Trophoblast cell (in vitro differentiated cells and primary cell): ENCODE data around the gene NOTCH3.

ENCODE experiments used
- DNase-seq, 2 donors: peaks; one replicate each; pipeline ENCODE4 v3.0.0-alpha.2; 2016
- H2AFZ ChIP-seq: 2 replicates; pipeline ENCODE4 v1.6.1; 2013; ENCODE audit warnings: low read length, moderate library complexity, mild to moderate bottlenecking; ENCODE audit not compliant: insufficient read depth, poor library complexity
- H2AK5ac ChIP-seq: 2 replicates; pipeline ENCODE4 v1.6.1; 2013; ENCODE audit warnings: mild to moderate bottlenecking, low read length
- H2BK120ac ChIP-seq: 2 replicates; pipeline ENCODE4 v1.6.1; 2013; ENCODE audit warnings: low read length, mild to moderate bottlenecking, moderate library complexity; ENCODE audit not compliant: insufficient read depth, poor library complexity
- H2BK12ac ChIP-seq: 2 replicates; pipeline ENCODE4 v1.6.1; 2013; ENCODE audit warnings: mild to moderate bottlenecking, low read length, moderate library complexity
- H2BK5ac ChIP-seq: 2 replicates; pipeline ENCODE4 v1.6.1; 2013; ENCODE audit warnings: low read length, low read depth, moderate library complexity, mild to moderate bottlenecking; ENCODE audit not compliant: poor library complexity
- H3K14ac ChIP-seq: 2 replicates; pipeline ENCODE4 v1.6.1; 2013; ENCODE audit warnings: mild to moderate bottlenecking, low read length
- H3K18ac ChIP-seq: 2 replicates; pipeline ENCODE4 v1.6.1; 2013; ENCODE audit warnings: mild to moderate bottlenecking, low read length
- H3K23ac ChIP-seq: 2 replicates; pipeline ENCODE4 v1.6.1; 2013; ENCODE audit warnings: low read length
- H3K27ac ChIP-seq: 2 replicates; pipeline ENCODE4 v1.5.1; 2013; ENCODE audit warnings: low read depth, mild to moderate bottlenecking, inconsistent platforms, low read length, moderate library complexity
- H3K27me3 ChIP-seq: 2 replicates; pipeline ENCODE4 v1.6.1; 2013; ENCODE audit warnings: inconsistent platforms, mild to moderate bottlenecking, low read length, moderate library complexity; ENCODE audit not compliant: insufficient read depth
- H3K36me3 ChIP-seq, 2 experiments: 1 replicate in 1 of 2; 2 replicates in 1 of 2; pipeline ENCODE4 v1.6.1; 2013; ENCODE audit warnings: low read length in 2 of 2, mild to moderate bottlenecking in 2 of 2, moderate library complexity in 1 of 2; ENCODE audit not compliant: insufficient read depth in 2 of 2, control insufficient read depth in 1 of 2
- H3K4ac ChIP-seq: 2 replicates; pipeline ENCODE4 v1.6.1; 2013; ENCODE audit warnings: low read depth, mild to moderate bottlenecking, low read length, moderate library complexity
- H3K4me1 ChIP-seq, 2 experiments: 1 replicate in 1 of 2; 2 replicates in 1 of 2; pipeline ENCODE4 v1.6.1; 2013; ENCODE audit warnings: low read length in 2 of 2, mild to moderate bottlenecking in 2 of 2, moderate library complexity in 1 of 2; ENCODE audit not compliant: insufficient read depth in 2 of 2, control insufficient read depth in 1 of 2
- H3K4me2 ChIP-seq: 2 replicates; pipeline ENCODE4 v1.6.1; 2013; ENCODE audit warnings: inconsistent platforms, mild to moderate bottlenecking, low read length, moderate library complexity
- H3K4me3 ChIP-seq: 2 replicates; pipeline ENCODE4 v1.5.1; 2013; ENCODE audit warnings: mild to moderate bottlenecking, low read depth, low read length, inconsistent platforms
- H3K79me1 ChIP-seq: one replicate; pipeline ENCODE4 v1.6.1; 2013; ENCODE audit warnings: low read length
- H3K79me2 ChIP-seq: 2 replicates; pipeline ENCODE4 v1.6.1; 2013; ENCODE audit warnings: low read length, mild to moderate bottlenecking; ENCODE audit not compliant: control insufficient read depth, insufficient read depth, poor library complexity
- H3K9ac ChIP-seq: 2 replicates; pipeline ENCODE4 v1.6.1; 2013; ENCODE audit warnings: mild to moderate bottlenecking, low read length
- H3K9me3 ChIP-seq: 2 replicates; pipeline ENCODE4 v1.6.1; 2013; ENCODE audit warnings: low read depth, mild to moderate bottlenecking, control low read depth, inconsistent platforms, low read length; ENCODE audit not compliant: insufficient read depth
- H4K12ac ChIP-seq: 2 replicates; pipeline ENCODE4 v1.6.1; 2013; ENCODE audit warnings: low read depth, mild to moderate bottlenecking, low read length, moderate library complexity
- H4K8ac ChIP-seq: 2 replicates; pipeline ENCODE4 v1.6.1; 2013; ENCODE audit warnings: low read depth, mild to moderate bottlenecking, low read length, moderate library complexity
- H4K91ac ChIP-seq: one replicate; pipeline ENCODE4 v1.6.1; 2013; ENCODE audit warnings: low read depth, mild to moderate bottlenecking, low read length, moderate library complexity
- WGBS: extraction: QIAGEN DNeasy Blood & Tissue Kit; methylation state at CpG from one replicate; pipeline ENCODE4 v1.1.7; 2013; ENCODE audit warnings: missing lambda C conversion rate; ENCODE audit not compliant: insufficient read length, insufficient coverage; ENCODE audit errors: extremely low coverage; 5-methylcytosine and 5-hydroxymethylcytosine counted together

Gene NOTCH3

DNA sequence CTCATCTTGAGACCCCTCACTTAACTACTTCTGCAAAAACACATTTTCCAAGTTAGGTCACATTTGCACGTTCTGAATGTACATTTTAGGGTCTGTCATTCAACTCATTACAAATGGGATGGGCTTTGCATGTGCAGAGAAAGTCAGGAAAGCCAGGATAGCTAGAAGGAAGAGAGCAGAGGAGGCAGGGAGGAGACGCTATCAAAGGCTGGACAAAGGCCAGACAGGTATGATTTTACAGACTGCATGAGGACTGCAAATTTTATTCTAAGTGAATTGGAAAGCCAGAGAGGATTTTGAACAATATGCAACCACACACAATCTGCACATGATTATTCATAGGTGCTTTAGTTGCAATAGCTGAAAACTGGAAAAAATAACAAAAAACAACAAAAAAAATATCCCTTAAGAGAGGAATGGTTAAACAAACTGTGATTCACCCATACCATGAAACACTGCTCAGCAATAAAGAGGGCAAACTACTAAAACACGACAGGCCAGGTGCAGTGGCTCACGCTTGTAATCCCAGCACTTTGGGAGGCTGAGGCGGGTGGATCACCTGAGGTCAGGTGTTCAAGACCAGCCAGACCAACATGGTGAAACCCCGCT is 72.5 kb downstream of the NOTCH3 start:
- WGBS = no CpG with 5 or more reads among the region's 6 CpGs
- H3K27me3 ChIP-seq = no peaks in the 10 kb centered on the region
- H3K4me3 ChIP-seq = no peak overlapping the region
- no peak overlapping the region for H4K91ac ChIP-seq
- no peak overlapping the region for H2BK12ac ChIP-seq
- no peak overlapping the region for H2BK120ac ChIP-seq
- H3K18ac ChIP-seq = no peak overlapping the region
- H3K14ac ChIP-seq = no peak overlapping the region
- H3K23ac ChIP-seq = no peak overlapping the region
- no peak overlapping the region for H2AK5ac ChIP-seq
- H3K4ac ChIP-seq = no peak overlapping the region
- DNase-seq = no peak
- H3K9me3 ChIP-seq = peaks cover 3% of the 10 kb centered on the region
- H4K12ac ChIP-seq = no peak overlapping the region
- H3K9ac ChIP-seq = no peak overlapping the region
- no peak overlapping the region for H2BK5ac ChIP-seq
- H3K79me1 ChIP-seq = peaks cover 12% of the 10 kb centered on the region
- H3K79me2 ChIP-seq = peaks cover 2% of the 10 kb centered on the region
- H3K36me3 ChIP-seq = peaks cover 2 to 5% of the 10 kb centered on the region in 2 experiments
- no peak overlapping the region for H4K8ac ChIP-seq
- H3K27ac ChIP-seq = no peak overlapping the region
- H3K4me1 ChIP-seq = peaks cover 0 to 10% of the 10 kb centered on the region in 2 experiments
- H2AFZ ChIP-seq = no peak overlapping the region
- no peak overlapping the region for H3K4me2 ChIP-seq

DNA sequence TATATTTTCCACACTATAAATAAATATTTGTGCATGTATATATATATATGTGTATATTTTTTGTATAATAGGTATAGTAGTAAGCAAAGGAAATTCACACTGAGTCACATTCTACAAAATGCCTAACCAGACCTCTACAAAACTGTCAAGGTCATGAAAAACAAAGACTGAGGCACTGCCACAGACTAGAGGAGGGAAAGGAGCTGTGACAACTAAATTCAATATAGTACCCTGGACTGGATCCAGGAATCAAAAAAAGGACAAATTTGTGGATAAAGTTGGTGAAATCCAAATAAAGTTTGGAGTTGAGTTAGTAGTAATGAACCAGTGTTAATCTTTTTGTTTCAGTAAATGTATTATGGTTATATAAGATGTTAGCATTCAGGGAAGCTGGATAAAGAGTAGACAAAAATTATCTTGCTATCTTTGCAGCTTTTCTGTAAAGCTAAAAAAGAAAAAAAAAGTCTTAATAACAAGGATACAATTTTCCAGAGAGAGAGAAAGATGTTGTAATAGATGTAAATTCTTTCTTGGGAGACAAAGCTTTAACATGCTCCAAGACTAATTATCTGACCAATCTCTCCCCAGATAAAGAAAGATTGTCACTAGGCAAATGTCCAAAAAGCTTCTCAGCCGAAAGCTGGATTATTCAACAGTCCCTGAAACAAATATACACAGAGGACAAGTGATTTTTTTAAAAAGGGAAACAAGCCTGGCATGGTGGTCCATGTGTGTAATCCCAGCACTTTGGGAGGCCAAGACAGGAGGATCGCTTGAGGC is 74.5 kb downstream of the NOTCH3 start:
- no peak overlapping the region for H2BK12ac ChIP-seq
- peak in 1 of 2 donors; percentile 75 for DNase-seq
- H3K4me1 ChIP-seq = peaks cover 0 to 10% of the 10 kb centered on the region in 2 experiments
- H3K4ac ChIP-seq = no peak overlapping the region
- H4K12ac ChIP-seq = no peak overlapping the region
- peaks cover 3% of the 10 kb centered on the region for H3K9me3 ChIP-seq
- no peak overlapping the region for H3K14ac ChIP-seq
- H3K18ac ChIP-seq = no peak overlapping the region
- no peak overlapping the region for H2BK120ac ChIP-seq
- no peak overlapping the region for H3K4me3 ChIP-seq
- H4K8ac ChIP-seq = no peak overlapping the region
- H3K4me2 ChIP-seq = no peak overlapping the region
- peaks cover 12% of the 10 kb centered on the region for H3K79me1 ChIP-seq
- peaks cover 2% of the 10 kb centered on the region for H3K79me2 ChIP-seq
- H2AFZ ChIP-seq = no peak overlapping the region
- H2BK5ac ChIP-seq = no peak overlapping the region
- WGBS = no CpG with 5 or more reads among the region's 2 CpGs
- H3K27me3 ChIP-seq = no peaks in the 10 kb centered on the region
- no peak overlapping the region for H2AK5ac ChIP-seq
- H3K27ac ChIP-seq = no peak overlapping the region
- no peak overlapping the region for H4K91ac ChIP-seq
- H3K36me3 ChIP-seq = peaks cover 15 to 18% of the 10 kb centered on the region in 2 experiments
- no peak overlapping the region for H3K23ac ChIP-seq
- H3K9ac ChIP-seq = no peak overlapping the region

DNA sequence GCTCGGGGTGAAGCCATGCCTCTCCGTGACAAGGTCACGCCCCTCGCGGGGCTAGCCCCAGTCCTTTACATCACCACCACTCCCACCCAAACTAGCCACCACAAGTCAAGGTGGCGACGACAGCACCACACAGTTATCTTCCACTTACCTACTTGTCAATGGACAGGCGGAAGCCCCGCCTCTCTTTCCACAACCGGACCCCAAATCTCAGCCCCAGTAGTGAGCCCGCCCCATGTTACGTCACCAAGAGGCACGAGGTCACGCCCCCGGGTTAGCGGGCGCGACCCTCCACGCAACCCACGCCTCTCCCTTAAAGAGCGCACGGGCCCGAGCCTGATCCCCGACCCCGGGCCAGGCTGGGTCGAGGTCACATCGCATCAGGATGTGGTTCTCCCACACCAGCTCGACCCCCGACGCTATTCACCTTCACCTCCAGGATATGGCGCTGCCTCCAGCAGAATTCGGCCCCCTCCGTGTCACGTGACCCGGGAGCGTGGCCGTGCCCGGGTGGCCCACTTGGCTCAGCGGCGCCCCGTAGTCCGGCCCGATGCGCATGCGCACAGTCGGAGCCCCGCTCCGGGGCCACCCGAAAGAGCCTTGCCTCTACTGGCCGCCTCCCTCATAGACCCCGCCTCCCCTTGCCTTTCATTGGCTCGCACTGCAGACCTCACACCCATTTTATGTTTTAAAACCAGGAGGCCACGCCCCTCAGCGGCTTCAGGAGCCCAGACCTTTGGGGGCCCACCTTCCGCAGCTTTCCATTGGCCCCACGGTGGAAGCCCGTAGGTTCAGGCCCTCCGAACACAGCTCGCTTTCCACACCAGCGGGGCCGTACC is 75.3 kb downstream of the NOTCH3 start:
- Histone ChIP-seq H3K18ac (peak overlapping the region; percentile 43), H2AK5ac (no peak overlapping the region), H3K4ac (peak overlapping the region; percentile 72), H3K14ac (peak overlapping the region; percentile 85), H3K27ac (peak overlapping the region; percentile 84), H4K8ac (peak overlapping the region; percentile 81), H3K27me3 (no peaks in the 10 kb centered on the region), H2AFZ (peak overlapping the region; percentile 85), H3K4me3 (peak overlapping the region; percentile 92), H3K79me2 (peaks cover 2% of the 10 kb centered on the region), H3K23ac (no peak overlapping the region), H4K91ac (peak overlapping the region; percentile 91), H3K36me3 (peaks cover 20 to 21% of the 10 kb centered on the region in 2 experiments), H4K12ac (peak overlapping the region; percentile 66), H3K4me1 (peaks cover 0 to 10% of the 10 kb centered on the region in 2 experiments), H2BK120ac (peak overlapping the region; percentile 88), H3K4me2 (peak overlapping the region; percentile 65), H3K9ac (peak overlapping the region; percentile 80), H3K79me1 (peaks cover 12% of the 10 kb centered on the region), H3K9me3 (no peaks in the 10 kb centered on the region), H2BK12ac (no peak overlapping the region), H2BK5ac (peak overlapping the region; percentile 79)
- peak; percentile 97 to 99 for DNase-seq
- WGBS = no CpG with 5 or more reads among the region's 61 CpGs

DNA sequence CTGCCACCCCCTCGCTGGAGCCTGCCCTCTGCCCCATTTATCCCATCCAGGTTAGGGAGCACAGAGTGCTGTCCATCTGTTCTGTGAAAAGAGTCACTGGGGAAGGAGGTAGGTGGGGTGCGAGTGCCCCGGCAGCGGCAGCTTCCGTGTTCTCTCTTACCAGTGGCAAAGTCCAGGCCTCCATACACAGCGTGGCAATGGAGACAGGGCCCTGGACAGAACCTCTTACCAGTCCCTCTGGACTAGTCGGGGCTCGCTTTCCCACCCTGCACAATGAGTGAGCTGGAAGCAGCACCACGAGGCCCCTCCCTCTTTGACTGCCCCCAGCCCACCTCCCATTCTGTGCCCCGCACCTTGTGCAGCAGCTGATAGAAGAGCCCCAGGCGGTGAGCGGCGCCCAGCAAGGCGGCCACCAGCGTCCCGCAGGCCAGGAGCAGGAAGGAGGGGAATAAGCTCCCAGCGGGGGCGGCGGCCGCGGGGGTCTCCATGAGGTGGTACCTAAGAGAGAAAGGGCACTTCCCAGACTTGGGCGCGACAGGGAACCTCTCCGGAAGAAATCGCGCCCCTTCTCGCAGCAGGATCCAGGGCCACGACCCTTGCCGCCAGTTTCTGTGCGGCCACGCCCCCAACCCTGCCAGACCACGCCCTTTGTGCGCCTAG is 76.1 kb downstream of the NOTCH3 start:
- Histone ChIP-seq H3K36me3 (peaks cover 27 to 29% of the 10 kb centered on the region in 2 experiments), H2BK12ac (no peak overlapping the region), H3K4ac (peak overlapping the region; percentile 5), H3K18ac (peak overlapping the region; percentile 43), H3K9ac (peak overlapping the region; percentile 38), H3K79me1 (peaks cover 12% of the 10 kb centered on the region), H3K79me2 (peaks cover 2% of the 10 kb centered on the region), H2AFZ (peak overlapping the region; percentile 85), H3K14ac (peak overlapping the region; percentile 85), H3K23ac (no peak overlapping the region), H4K12ac (no peak overlapping the region), H4K91ac (peak overlapping the region; percentile 91), H3K4me1 (peaks cover 0 to 5% of the 10 kb centered on the region in 2 experiments), H3K27me3 (no peaks in the 10 kb centered on the region), H3K4me2 (peak overlapping the region; percentile 65), H3K4me3 (peak overlapping the region; percentile 92), H2BK120ac (no peak overlapping the region), H2AK5ac (no peak overlapping the region), H3K27ac (peak overlapping the region; percentile 84), H4K8ac (peak overlapping the region; percentile 81), H3K9me3 (no peaks in the 10 kb centered on the region), H2BK5ac (peak overlapping the region; percentile 4)
- WGBS = no CpG with 5 or more reads among the region's 33 CpGs
- no peak for DNase-seq
